ENCODE measurements around the gene RREB1. TPM values are rescaled to one million over a fixed set of nuclear protein-coding genes. Genes with fewer than 3 reads are reported as not detected.

Gene RREB1
- total RNA-seq, 1 experiment from 2014 or later = 61.6 TPM

DNA sequence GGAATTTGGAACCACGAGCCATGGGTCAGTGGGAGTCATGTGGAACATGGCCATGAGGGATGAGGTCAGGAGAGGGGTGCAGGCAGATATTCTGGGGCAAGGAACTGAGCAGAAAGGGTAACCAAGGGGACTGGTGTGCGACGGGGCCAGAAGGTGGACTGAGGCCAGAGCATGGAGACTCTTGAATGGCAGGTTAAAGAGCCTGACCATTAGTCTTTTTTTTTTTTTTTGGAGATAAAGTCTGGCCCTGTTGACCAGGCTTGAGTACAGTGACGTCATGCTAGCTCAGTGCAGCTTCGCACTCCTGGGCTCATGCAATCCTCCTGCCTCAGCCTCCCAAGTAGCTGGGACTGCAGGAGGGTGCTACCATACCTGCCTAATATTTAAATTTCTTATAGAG lies 64.0 kb downstream of the RREB1 start:
- Histone ChIP-seq H3K27ac (ENCODE audit: low read depth, low read length, poor library complexity, severe bottlenecking) (no peak overlapping the region), H3K4me3 (ENCODE audit: low read depth, low read length, poor library complexity, severe bottlenecking) (no peak overlapping the region), H3K27me3 (replicated peaks; ENCODE audit: insufficient read depth, low read depth, low read length, poor library complexity) (no peaks in the 10 kb centered on the region), H3K9me3 (ENCODE audit: low read depth, low read length, poor library complexity, severe bottlenecking) (no peaks in the 10 kb centered on the region), H3K36me3 (ENCODE audit: insufficient read depth, low read length, poor library complexity, severe bottlenecking) (no peaks in the 10 kb centered on the region), H3K4me1 (ENCODE audit: insufficient read depth, low read length, poor library complexity, severe bottlenecking) (peaks cover 43% of the 10 kb centered on the region)
- ChIA-PET CTCF (no interaction called here), POLR2A (ENCODE audit: low non-redundant PET) (interaction anchor here (0.6 kb wide), 1 partner anchor 259 kb away, joined by 12 read pairs; no protein-coding TSS in a partner anchor)
- no peak for DNase-seq (ENCODE audit: low spot score)
- intact Hi-C loops (cut with micrococcal nuclease; ENCODE audit: unreplicated experiment) = no loop called here
- BruUV-seq (replicated peaks) = no TSS peak
- TF ChIP-seq, protein P1, sequence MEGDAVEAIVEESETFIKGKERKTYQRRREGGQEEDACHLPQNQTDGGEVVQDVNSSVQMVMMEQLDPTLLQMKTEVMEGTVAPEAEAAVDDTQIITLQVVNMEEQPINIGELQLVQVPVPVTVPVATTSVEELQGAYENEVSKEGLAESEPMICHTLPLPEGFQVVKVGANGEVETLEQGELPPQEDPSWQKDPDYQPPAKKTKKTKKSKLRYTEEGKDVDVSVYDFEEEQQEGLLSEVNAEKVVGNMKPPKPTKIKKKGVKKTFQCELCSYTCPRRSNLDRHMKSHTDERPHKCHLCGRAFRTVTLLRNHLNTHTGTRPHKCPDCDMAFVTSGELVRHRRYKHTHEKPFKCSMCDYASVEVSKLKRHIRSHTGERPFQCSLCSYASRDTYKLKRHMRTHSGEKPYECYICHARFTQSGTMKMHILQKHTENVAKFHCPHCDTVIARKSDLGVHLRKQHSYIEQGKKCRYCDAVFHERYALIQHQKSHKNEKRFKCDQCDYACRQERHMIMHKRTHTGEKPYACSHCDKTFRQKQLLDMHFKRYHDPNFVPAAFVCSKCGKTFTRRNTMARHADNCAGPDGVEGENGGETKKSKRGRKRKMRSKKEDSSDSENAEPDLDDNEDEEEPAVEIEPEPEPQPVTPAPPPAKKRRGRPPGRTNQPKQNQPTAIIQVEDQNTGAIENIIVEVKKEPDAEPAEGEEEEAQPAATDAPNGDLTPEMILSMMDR (conservative IDR thresholded peaks at IDR 0.05; ENCODE audit: low read depth, low read length) = no peak
- no peak for TF ChIP-seq EZH2 (IDR thresholded peaks at IDR 0.05; ENCODE audit: borderline replicate concordance, low read depth, low read length, poor library complexity, severe bottlenecking)

DNA sequence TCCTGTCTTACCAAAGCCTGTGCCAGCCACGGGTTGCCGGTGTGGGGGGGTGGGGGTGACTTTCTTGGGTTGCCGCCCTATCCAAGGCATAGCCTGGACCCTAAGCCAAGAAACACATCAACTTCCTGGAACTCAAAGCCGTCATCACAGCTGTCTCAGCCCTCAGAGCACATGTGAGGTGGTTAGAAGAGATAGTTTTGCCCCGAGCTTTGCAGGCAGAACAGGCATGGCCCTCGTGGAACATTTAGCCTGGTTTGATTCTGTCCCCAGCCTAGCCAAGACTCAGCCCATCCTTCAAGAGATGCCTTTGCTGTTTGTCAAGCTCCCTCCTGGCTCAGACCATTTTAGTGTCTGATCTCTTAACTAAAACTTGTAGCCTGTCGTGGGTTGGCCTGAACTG lies 64.9 kb downstream of the RREB1 start:
- no peak overlapping the region for H3K27ac ChIP-seq (ENCODE audit: low read depth, low read length, poor library complexity, severe bottlenecking)
- BruUV-seq (replicated peaks) = no TSS peak

DNA sequence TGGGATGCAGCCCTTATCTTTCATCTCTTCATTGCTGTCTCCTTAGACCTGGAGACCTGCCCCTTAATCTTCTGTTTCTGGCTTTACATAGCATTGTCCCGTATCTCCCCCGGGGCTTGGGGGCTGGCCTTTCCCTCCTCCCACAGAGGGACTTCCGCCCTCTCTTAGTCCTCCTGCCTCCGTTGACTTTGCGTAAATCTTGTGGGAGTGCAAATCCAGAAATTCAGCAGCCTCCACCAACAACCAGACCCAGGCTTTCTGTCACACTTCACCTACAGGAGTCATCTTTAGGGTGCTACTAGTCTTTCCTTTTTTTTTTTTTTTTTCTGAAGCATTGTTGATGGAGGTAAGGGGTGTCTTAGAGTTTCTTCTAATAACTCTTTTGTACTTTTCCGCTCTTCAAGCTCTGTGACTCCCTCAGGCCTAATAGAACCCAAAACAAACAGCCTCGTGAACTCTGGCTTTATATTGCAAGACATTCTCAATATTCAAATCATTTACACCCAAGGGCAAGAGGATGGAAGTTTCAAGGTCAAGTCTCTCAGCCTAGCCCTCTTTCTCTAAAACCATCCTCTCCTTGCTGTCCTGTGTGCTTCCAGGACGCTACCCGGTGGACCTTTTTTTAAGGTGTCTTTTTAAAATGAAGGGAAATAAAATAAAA lies 66.2 kb downstream of the RREB1 start:
- TF ChIP-seq, protein P1 (conservative IDR thresholded peaks at IDR 0.05; ENCODE audit: low read depth, low read length) = no peak
- no peak for TF ChIP-seq EZH2 (IDR thresholded peaks at IDR 0.05; ENCODE audit: borderline replicate concordance, low read depth, low read length, poor library complexity, severe bottlenecking)
- POLR2A ChIA-PET (ENCODE audit: low non-redundant PET) = no interaction called here

More for the DNA sequence above, 64.9 kb downstream of the RREB1 start:
- no peak overlapping the region for H3K4me3 ChIP-seq (ENCODE audit: low read depth, low read length, poor library complexity, severe bottlenecking)
- CTCF ChIA-PET = no interaction called here
- DNase-seq (ENCODE audit: low spot score) = no peak
- no peaks in the 10 kb centered on the region for H3K36me3 ChIP-seq (ENCODE audit: insufficient read depth, low read length, poor library complexity, severe bottlenecking)
- no peaks in the 10 kb centered on the region for H3K27me3 ChIP-seq (replicated peaks; ENCODE audit: insufficient read depth, low read depth, low read length, poor library complexity)
- POLR2A ChIA-PET (ENCODE audit: low non-redundant PET) = interaction anchor here (0.6 kb wide), 1 partner anchor 260 kb away, joined by 12 read pairs; no protein-coding TSS in a partner anchor
- TF ChIP-seq EZH2 (IDR thresholded peaks at IDR 0.05; ENCODE audit: borderline replicate concordance, low read depth, low read length, poor library complexity, severe bottlenecking) = no peak
- TF ChIP-seq, protein P1 (conservative IDR thresholded peaks at IDR 0.05; ENCODE audit: low read depth, low read length) = no peak
- peaks cover 40% of the 10 kb centered on the region for H3K4me1 ChIP-seq (ENCODE audit: insufficient read depth, low read length, poor library complexity, severe bottlenecking)
- intact Hi-C loops (cut with micrococcal nuclease; ENCODE audit: unreplicated experiment) = no loop called here
- H3K9me3 ChIP-seq (ENCODE audit: low read depth, low read length, poor library complexity, severe bottlenecking) = no peaks in the 10 kb centered on the region

More for the DNA sequence above, 66.2 kb downstream of the RREB1 start:
- Histone ChIP-seq H3K36me3 (ENCODE audit: insufficient read depth, low read length, poor library complexity, severe bottlenecking) (no peaks in the 10 kb centered on the region), H3K27me3 (replicated peaks; ENCODE audit: insufficient read depth, low read depth, low read length, poor library complexity) (no peaks in the 10 kb centered on the region), H3K4me1 (ENCODE audit: insufficient read depth, low read length, poor library complexity, severe bottlenecking) (peaks cover 29% of the 10 kb centered on the region), H3K27ac (ENCODE audit: low read depth, low read length, poor library complexity, severe bottlenecking) (peak overlapping the region; percentile 39), H3K9me3 (ENCODE audit: low read depth, low read length, poor library complexity, severe bottlenecking) (no peaks in the 10 kb centered on the region), H3K4me3 (ENCODE audit: low read depth, low read length, poor library complexity, severe bottlenecking) (no peak overlapping the region)
- no peak for DNase-seq (ENCODE audit: low spot score)
- CTCF ChIA-PET = no interaction called here
- intact Hi-C loops (cut with micrococcal nuclease; ENCODE audit: unreplicated experiment) = no loop called here
- no TSS peak for BruUV-seq (replicated peaks)
